HepG2 (cell line): ENCODE measurements around the gene NBPF15. TPM values are rescaled to one million over a fixed set of nuclear protein-coding genes. Genes with fewer than 3 reads are reported as not detected.
"Not testable (repeated sequence)": the region's sequence is repeated elsewhere in the genome, so short reads cannot be mapped to it uniquely, and the experiment has no call there.

Experiments used
- ATAC-seq: fragments of 200-7000 bp; cut with Tn5 transposase; 3 replicates; pipeline ENCODE4 v1.9.1; 2020; ENCODE audit warnings: mild to moderate bottlenecking, moderate library complexity
- BruUV-seq: library from RNA; stranded (reverse); fragments of 400-500 nt; replicated peaks from 2 replicates; lab custom pipeline; 2021; lab: Mats Ljungman, UMichigan
- CTCF ChIA-PET: fragments of 300-600 bp; formaldehyde crosslinking; extraction: SDS; loops from one replicate; lab custom pipeline; 2021; ENCODE audit warnings: low total read pairs, inconsistent platforms, low intra/inter-chr PET ratio; lab: Yijun Ruan, JAX
- POLR2A ChIA-PET: fragments of 350-600 bp; sonication (Branson Sonifier 250); formaldehyde crosslinking; loops from one replicate; lab custom pipeline; 2020; ENCODE audit warnings: antibody characterized with exemption, inconsistent platforms; lab: Yijun Ruan, JAX
- DNase-seq: peaks from one replicate; pipeline ENCODE4 v3.0.0-alpha.2; 2015; ENCODE audit warnings: low spot score
- FAIRE-seq: peaks from 3 replicates; lab custom pipeline; 2011; peaks lifted over from hg19 to GRCh38; lab: Jason Lieb, UNC
- H2AFZ ChIP-seq: one replicate; pipeline ENCODE4 v1.6.1; 2011; ENCODE audit warnings: low read length, inconsistent platforms
- H3K27ac ChIP-seq: fragments of 300-600 bp; 3 replicates; pipeline ENCODE4 v1.8.0; 2011; ENCODE audit warnings: mixed run types, mild to moderate bottlenecking, mixed read lengths, low read length, inconsistent platforms; ENCODE audit not compliant: insufficient read depth; ENCODE audit errors: extremely low read length
- H3K27me3 ChIP-seq, 2 experiments: fragments of 200-600 bp in 1 of 2; 2 replicates in 1 of 2; 3 replicates in 1 of 2; pipeline versions ENCODE4 v1.6.0 to v1.8.0; 2011; ENCODE audit warnings: low read length in 2 of 2, mild to moderate bottlenecking in 2 of 2, moderate library complexity in 2 of 2, inconsistent platforms in 1 of 2; ENCODE audit not compliant: insufficient read depth in 2 of 2, control insufficient read depth in 1 of 2
- H3K36me3 ChIP-seq, 2 experiments: fragments of 200-600 bp in 1 of 2; replicated peaks in 1 of 2; 2 replicates in 1 of 2; 3 replicates in 1 of 2; pipeline versions ENCODE4 v1.5.1 to v1.8.0; 2011; ENCODE audit warnings: low read length in 2 of 2, inconsistent platforms in 1 of 2; ENCODE audit not compliant: insufficient read depth in 2 of 2, control insufficient read depth in 1 of 2
- H3K4me1 ChIP-seq: 2 replicates; pipeline ENCODE4 v1.5.1; 2012; ENCODE audit warnings: low read length, inconsistent platforms; ENCODE audit not compliant: insufficient read depth
- H3K4me2 ChIP-seq: 2 replicates; pipeline ENCODE4 v1.6.0; 2011; ENCODE audit warnings: low read depth, low read length, inconsistent platforms
- H3K4me3 ChIP-seq, 3 experiments: fragments of 200-600 bp in 1 of 3; sonication (generic), shearing (Covaris generic) in 1 of 3; replicated peaks in 1 of 3; 2 replicates each; pipeline ENCODE4 v1.5.1; 2011 to 2016; ENCODE audit warnings: low read length in 3 of 3, inconsistent platforms in 2 of 3, low read depth in 2 of 3, mild to moderate bottlenecking in 2 of 3, control low read depth in 1 of 3, mixed read lengths in 1 of 3; ENCODE audit not compliant: insufficient read depth in 1 of 3
- H3K79me2 ChIP-seq: one replicate; pipeline ENCODE4 v1.6.1; 2011; ENCODE audit warnings: low read length, inconsistent platforms; ENCODE audit not compliant: insufficient read depth
- H3K9ac ChIP-seq: 2 replicates; pipeline ENCODE4 v1.6.0; 2011; ENCODE audit warnings: mild to moderate bottlenecking, low read depth, low read length, inconsistent platforms; ENCODE audit not compliant: insufficient read depth
- H3K9me3 ChIP-seq: 2 replicates; pipeline ENCODE4 v1.5.1; 2012; ENCODE audit warnings: mild to moderate bottlenecking, low read length
- H4K20me1 ChIP-seq: 2 replicates; pipeline ENCODE4 v1.6.0; 2011; ENCODE audit warnings: inconsistent platforms, mild to moderate bottlenecking, low read length, moderate library complexity; ENCODE audit not compliant: insufficient read depth
- WGBS: methylation state at CpG from one replicate; pipeline ENCODE4 v1.1.6; 2017; ENCODE audit warnings: low lambda C conversion rate; 5-methylcytosine and 5-hydroxymethylcytosine counted together
- in situ Hi-C: cut with HindIII; loops from 2 replicates; pipeline ENCODE4 v1.10.0; 2017; ENCODE audit warnings: low pct_unique_long_range_greater_than_20kb; ENCODE audit not compliant: extremely low pct_ligation_motif_present
- intact Hi-C: fragments of 100-400 bp; cut with micrococcal nuclease; formaldehyde crosslinking; loops from one replicate; pipeline ENCODE4 v1.10.0; 2022; ENCODE audit not compliant: unreplicated experiment
- polyA plus RNA-seq, 8 experiments: library from polyadenylated mRNA; depleted of rRNA in 3 of 8; stranded (reverse) in 7 of 8; unstranded in 1 of 8; fragments of >200 nt; fragmentation: Illumina TruSeq in 4 of 8; extraction: Trizol in 4 of 8; gene quantifications; 2 replicates each; pipeline versions ENCODE4 v1.2.1 to v1.2.3, GENCODE V29; 2011 to 2016; ENCODE audit warnings: low read depth in 4 of 8, missing spikeins in 1 of 8, mixed read lengths in 1 of 8; ENCODE audit not compliant: insufficient read depth in 1 of 8
- total RNA-seq, 5 experiments: library from RNA; depleted of rRNA; stranded (reverse); fragments of >200 nt; fragmentation: Illumina TruSeq; extraction: Trizol; gene quantifications; 2 replicates each; pipeline ENCODE4 v1.2.3, GENCODE V29; 2016; ENCODE audit warnings: low read depth in 1 of 5

The NBPF15 gene
- total and polyA plus RNA-seq, 2 of the 13 experiments (the other 11 are each of a cell fraction or from before 2014, with no cell fraction given), result 15.5 to 21.2 TPM

- FAIRE-seq, H3K27ac ChIP-seq, ATAC-seq, BruUV-seq, H3K9ac ChIP-seq, H3K36me3 ChIP-seq, H3K4me2 ChIP-seq, H3K79me2 ChIP-seq, in situ Hi-C loops, H3K4me1 ChIP-seq, intact Hi-C loops, H4K20me1 ChIP-seq, H3K9me3 ChIP-seq, POLR2A ChIA-PET, H2AFZ ChIP-seq, DNase-seq, H3K4me3 ChIP-seq, CTCF ChIA-PET, H3K27me3 ChIP-seq: not testable (repeated sequence)
- WGBS, result 22% methylated on average over 1 of the region's 1 CpG
These were observed 35.0 kb upstream of the NBPF15 start for GRCh38 chr1:144496429-144496828.

- H3K4me2 ChIP-seq, H3K27me3 ChIP-seq, H3K36me3 ChIP-seq, DNase-seq, POLR2A ChIA-PET, CTCF ChIA-PET, H3K27ac ChIP-seq, H3K4me3 ChIP-seq, ATAC-seq, BruUV-seq, intact Hi-C loops, H3K79me2 ChIP-seq, H3K9me3 ChIP-seq, H3K4me1 ChIP-seq, H3K9ac ChIP-seq, FAIRE-seq, H4K20me1 ChIP-seq, in situ Hi-C loops, H2AFZ ChIP-seq: not testable (repeated sequence)
- WGBS, result 0% methylated on average over 3 of the region's 4 CpGs
These were observed 32.7 kb upstream of the NBPF15 start for GRCh38 chr1:144494130-144494529.

DNA sequence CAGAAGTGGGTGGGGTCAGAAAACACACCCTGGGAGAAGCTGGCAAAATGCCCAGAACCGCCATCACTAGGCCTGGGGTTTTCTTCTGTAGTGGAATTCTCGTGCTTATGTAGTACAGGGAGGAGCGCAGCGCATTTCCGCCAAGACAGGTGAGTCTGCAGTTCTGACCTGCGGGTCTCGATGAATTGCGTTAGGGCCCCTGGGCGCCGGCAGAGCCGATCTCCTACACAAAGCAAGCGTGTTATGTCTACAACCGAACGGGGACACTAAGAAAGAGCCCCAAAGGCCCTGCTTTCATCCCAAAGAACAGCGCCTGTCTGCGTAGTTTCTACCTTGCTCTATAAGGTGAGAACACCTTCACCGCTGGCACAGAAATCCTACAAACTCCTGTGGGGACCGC lies 28.9 kb upstream of the NBPF15 start:
- ATAC-seq, H2AFZ ChIP-seq, H3K9ac ChIP-seq, H3K27me3 ChIP-seq, H3K4me1 ChIP-seq, DNase-seq, FAIRE-seq, H3K36me3 ChIP-seq, CTCF ChIA-PET, H3K4me2 ChIP-seq, H3K4me3 ChIP-seq, in situ Hi-C loops, BruUV-seq, POLR2A ChIA-PET, intact Hi-C loops, H3K79me2 ChIP-seq, H3K27ac ChIP-seq, H4K20me1 ChIP-seq, H3K9me3 ChIP-seq: not testable (repeated sequence)
- 80% methylated on average over 4 of the region's 18 CpGs for WGBS

DNA sequence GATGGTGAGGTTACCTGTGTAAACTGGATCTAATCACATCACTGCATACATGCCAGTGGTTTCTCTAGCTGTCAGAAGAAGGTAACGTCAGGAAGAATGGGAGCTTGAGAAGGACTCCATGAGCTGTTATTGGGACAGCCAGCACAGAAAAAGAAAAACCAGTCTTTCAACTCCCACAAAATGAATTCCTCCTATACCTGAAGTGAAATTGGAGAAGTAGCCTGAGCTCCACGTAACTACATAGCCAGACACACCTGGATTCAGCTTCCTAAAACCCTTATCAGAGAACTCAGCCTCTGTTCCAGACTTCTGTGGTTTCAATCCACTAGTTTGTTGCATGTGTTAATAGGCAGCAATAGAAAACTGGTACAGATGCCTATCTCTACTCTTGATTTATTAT lies 25.5 kb upstream of the NBPF15 start:
- H3K79me2 ChIP-seq, intact Hi-C loops, H3K27ac ChIP-seq, H3K9ac ChIP-seq, CTCF ChIA-PET, BruUV-seq, H3K27me3 ChIP-seq, H3K4me3 ChIP-seq, DNase-seq, H3K4me2 ChIP-seq, FAIRE-seq, H3K9me3 ChIP-seq, H3K4me1 ChIP-seq, ATAC-seq, H3K36me3 ChIP-seq, in situ Hi-C loops, H2AFZ ChIP-seq, POLR2A ChIA-PET, H4K20me1 ChIP-seq: not testable (repeated sequence)
- 0% methylated on average over 2 of the region's 2 CpGs for WGBS
